Caco-2 (cell line): ENCODE results near the gene LACTBL1. TPM values are rescaled to one million over a fixed set of nuclear protein-coding genes. Genes with fewer than 3 reads are reported as not detected.

Source experiments
- BruUV-seq: library from RNA; stranded (reverse); fragments of 400-500 nt; replicated peaks from 2 replicates; lab custom pipeline; 2021; lab: Mats Ljungman, UMichigan
- CTCF ChIA-PET: fragments of 300-600 bp; sonication (Branson Sonifier 250); formaldehyde crosslinking; loops from one replicate; lab custom pipeline; 2022; ENCODE audit warnings: antibody characterized with exemption; lab: Charles Lee
- POLR2A ChIA-PET: fragments of 300-600 bp; sonication (Branson Sonifier 250); formaldehyde crosslinking; loops from one replicate; lab custom pipeline; 2022; ENCODE audit warnings: antibody characterized with exemption; lab: Charles Lee
- DNase-seq, 2 experiments: peaks; one replicate each; pipeline versions ENCODE4 v3.0.0 to v3.0.0-alpha.2; 2020 to 2022
- H3K27me3 ChIP-seq: replicated peaks from 2 replicates; pipeline ENCODE4 v1.6.0; 2011; ENCODE audit warnings: low read length; ENCODE audit not compliant: control insufficient read depth, insufficient read depth
- H3K36me3 ChIP-seq: 2 replicates; pipeline ENCODE4 v1.5.1; 2011; ENCODE audit warnings: low read length; ENCODE audit not compliant: control insufficient read depth, insufficient read depth
- H3K4me1 ChIP-seq: fragments of 250-450 bp; sonication (Bioruptor Pico); 2 replicates; pipeline ENCODE4 v1.5.1; 2020; ENCODE audit warnings: mild to moderate bottlenecking
- H3K4me3 ChIP-seq: 2 replicates; pipeline ENCODE4 v1.5.1; 2011; ENCODE audit warnings: low read depth, mild to moderate bottlenecking, control low read depth, low read length
- H3K9me3 ChIP-seq: fragments of 250-450 bp; sonication (Bioruptor Pico); 2 replicates; pipeline ENCODE4 v1.5.1; 2020; ENCODE audit warnings: mild to moderate bottlenecking, moderate library complexity
- H3K27ac Mint-ChIP-seq: one replicate; pipeline ENCODE4 v1.8.0; 2022; ENCODE audit warnings: mixed read lengths; ENCODE audit not compliant: unreplicated experiment
- H3K27me3 Mint-ChIP-seq: one replicate; pipeline ENCODE4 v1.8.0; 2022; ENCODE audit warnings: mixed read lengths; ENCODE audit not compliant: insufficient read depth, unreplicated experiment
- H3K36me3 Mint-ChIP-seq: one replicate; pipeline ENCODE4 v1.8.0; 2022; ENCODE audit warnings: mild to moderate bottlenecking, mixed read lengths; ENCODE audit not compliant: insufficient read depth, unreplicated experiment
- H3K4me1 Mint-ChIP-seq: one replicate; pipeline ENCODE4 v1.8.0; 2022; ENCODE audit warnings: low read depth, mixed read lengths; ENCODE audit not compliant: unreplicated experiment
- H3K4me3 Mint-ChIP-seq: one replicate; pipeline ENCODE4 v1.8.0; 2022; ENCODE audit warnings: mild to moderate bottlenecking, moderate library complexity, mixed read lengths; ENCODE audit not compliant: unreplicated experiment
- H3K9me3 Mint-ChIP-seq: one replicate; pipeline ENCODE4 v1.8.0; 2022; ENCODE audit warnings: mixed read lengths; ENCODE audit not compliant: unreplicated experiment
- intact Hi-C: fragments of 100-400 bp; cut with micrococcal nuclease; formaldehyde crosslinking; loops from one replicate; pipeline ENCODE4 v1.10.0; 2022; ENCODE audit not compliant: unreplicated experiment
- total RNA-seq: library from RNA; stranded (reverse); gene quantifications from 2 replicates; pipeline ENCODE4 v1.2.3, GENCODE V29; 2022
- TF ChIP-seq, protein P1 (sequence below), 2 experiments: fragments of 200-600 bp in 1 of 2; IDR thresholded peaks; 1 replicate in 1 of 2; 2 replicates in 1 of 2; pipeline versions ENCODE4 v1.5.1 to v1.8.0; 2011 to 2022; ENCODE audit warnings: antibody characterized with exemption in 1 of 2, control low read depth in 1 of 2, inconsistent platforms in 1 of 2, low read depth in 1 of 2, low read length in 1 of 2, mild to moderate bottlenecking in 1 of 2, moderate library complexity in 1 of 2; ENCODE audit not compliant: insufficient read depth in 1 of 2, severe bottlenecking in 1 of 2, unreplicated experiment in 1 of 2

Gene LACTBL1
- total RNA-seq, 1 experiment from 2014 or later = not detected

DNA sequence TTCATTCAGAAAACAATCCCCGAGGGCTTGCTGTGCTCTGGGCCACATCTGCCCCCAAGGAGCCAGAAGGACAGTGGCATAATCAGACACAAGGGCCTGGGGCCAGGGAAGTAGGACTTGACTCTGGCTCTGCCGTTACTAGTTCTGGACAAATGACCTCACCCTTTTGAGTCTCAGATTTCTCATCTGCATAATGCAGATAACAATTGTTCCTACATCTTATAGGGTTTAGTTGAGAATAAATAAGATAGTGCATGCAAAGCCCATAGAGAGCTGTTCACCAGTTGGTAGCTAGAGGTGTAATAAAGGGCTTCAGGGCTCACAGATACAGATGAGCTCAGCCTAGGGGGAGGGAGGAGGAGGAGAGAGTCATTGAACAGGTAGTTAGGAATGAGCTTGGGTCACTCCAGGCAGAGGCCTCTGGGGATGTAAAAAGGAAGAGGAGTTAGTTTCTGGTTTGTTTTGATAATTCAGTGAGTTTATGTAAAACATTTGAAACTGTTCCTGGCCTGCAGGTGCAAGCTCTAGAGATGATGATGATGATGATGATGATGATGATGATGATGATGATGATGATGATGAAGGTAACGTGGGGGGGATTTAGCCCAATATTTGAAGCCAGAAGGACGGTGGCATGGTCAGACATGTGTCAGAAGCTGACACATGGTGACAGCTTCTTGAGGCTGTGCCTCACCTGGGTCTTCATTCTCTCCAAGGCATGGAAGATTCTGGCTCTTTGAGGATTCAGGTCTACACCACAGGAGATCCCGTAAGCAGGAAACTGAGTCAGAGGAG, 858 bp downstream of the LACTBL1 start:
- BruUV-seq = no TSS peak
- ChIA-PET CTCF (no interaction called here), POLR2A (no interaction called here)
- intact Hi-C loops = no loop called here
- Mint-ChIP-seq H3K4me3 (no peak overlapping the region), H3K27me3 (peaks cover 12% of the 10 kb centered on the region), H3K9me3 (no peaks in the 10 kb centered on the region), H3K36me3 (no peaks in the 10 kb centered on the region), H3K27ac (no peak overlapping the region), H3K4me1 (peaks cover 7% of the 10 kb centered on the region)
- DNase-seq = no peak
- H3K36me3 ChIP-seq = no peaks in the 10 kb centered on the region
- no peaks in the 10 kb centered on the region for H3K27me3 ChIP-seq
- H3K4me3 ChIP-seq = no peak overlapping the region
- H3K9me3 ChIP-seq = no peaks in the 10 kb centered on the region
- TF ChIP-seq, protein P1, sequence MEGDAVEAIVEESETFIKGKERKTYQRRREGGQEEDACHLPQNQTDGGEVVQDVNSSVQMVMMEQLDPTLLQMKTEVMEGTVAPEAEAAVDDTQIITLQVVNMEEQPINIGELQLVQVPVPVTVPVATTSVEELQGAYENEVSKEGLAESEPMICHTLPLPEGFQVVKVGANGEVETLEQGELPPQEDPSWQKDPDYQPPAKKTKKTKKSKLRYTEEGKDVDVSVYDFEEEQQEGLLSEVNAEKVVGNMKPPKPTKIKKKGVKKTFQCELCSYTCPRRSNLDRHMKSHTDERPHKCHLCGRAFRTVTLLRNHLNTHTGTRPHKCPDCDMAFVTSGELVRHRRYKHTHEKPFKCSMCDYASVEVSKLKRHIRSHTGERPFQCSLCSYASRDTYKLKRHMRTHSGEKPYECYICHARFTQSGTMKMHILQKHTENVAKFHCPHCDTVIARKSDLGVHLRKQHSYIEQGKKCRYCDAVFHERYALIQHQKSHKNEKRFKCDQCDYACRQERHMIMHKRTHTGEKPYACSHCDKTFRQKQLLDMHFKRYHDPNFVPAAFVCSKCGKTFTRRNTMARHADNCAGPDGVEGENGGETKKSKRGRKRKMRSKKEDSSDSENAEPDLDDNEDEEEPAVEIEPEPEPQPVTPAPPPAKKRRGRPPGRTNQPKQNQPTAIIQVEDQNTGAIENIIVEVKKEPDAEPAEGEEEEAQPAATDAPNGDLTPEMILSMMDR (IDR thresholded peaks at IDR 0.05; ENCODE audit: insufficient read depth in 1 of 2, low read depth in 1 of 2, low read length in 1 of 2, severe bottlenecking in 1 of 2, unreplicated experiment in 1 of 2) = no peak
- no peaks in the 10 kb centered on the region for H3K4me1 ChIP-seq

DNA sequence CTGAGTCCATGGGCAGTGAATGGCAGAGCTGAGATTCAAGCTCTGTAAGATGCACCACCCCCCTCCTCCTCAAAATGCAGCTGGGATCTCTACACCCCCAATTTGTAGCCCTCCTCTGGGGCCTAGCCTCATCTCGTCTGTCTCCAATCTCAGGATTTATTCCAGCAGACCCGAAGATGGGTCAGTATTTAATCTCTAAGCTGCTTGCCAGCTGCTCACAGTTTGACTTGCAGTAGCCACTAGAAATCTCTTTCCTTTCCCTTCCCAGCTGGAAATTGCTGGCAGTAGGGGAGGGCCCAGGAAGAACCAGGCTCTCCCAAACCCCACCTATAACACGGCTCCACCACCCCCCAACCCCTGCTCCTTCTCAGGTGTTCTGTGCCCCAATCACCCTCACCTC, 1.5 kb downstream of the LACTBL1 start:
- no peaks in the 10 kb centered on the region for H3K27me3 ChIP-seq
- DNase-seq = no peak
- ChIA-PET POLR2A (no interaction called here), CTCF (no interaction called here)
- no peak overlapping the region for H3K4me3 ChIP-seq
- no peaks in the 10 kb centered on the region for H3K4me1 ChIP-seq
- Mint-ChIP-seq H3K36me3 (no peaks in the 10 kb centered on the region), H3K27me3 (peaks cover 9% of the 10 kb centered on the region), H3K4me1 (peaks cover under 1% of the 10 kb centered on the region), H3K9me3 (no peaks in the 10 kb centered on the region), H3K27ac (no peak overlapping the region), H3K4me3 (no peak overlapping the region)
- TF ChIP-seq, protein P1 (IDR thresholded peaks at IDR 0.05; ENCODE audit: insufficient read depth in 1 of 2, low read depth in 1 of 2, low read length in 1 of 2, severe bottlenecking in 1 of 2, unreplicated experiment in 1 of 2) = no peak
- no peaks in the 10 kb centered on the region for H3K36me3 ChIP-seq
- no TSS peak for BruUV-seq
- no peaks in the 10 kb centered on the region for H3K9me3 ChIP-seq
- intact Hi-C loops = no loop called here

DNA sequence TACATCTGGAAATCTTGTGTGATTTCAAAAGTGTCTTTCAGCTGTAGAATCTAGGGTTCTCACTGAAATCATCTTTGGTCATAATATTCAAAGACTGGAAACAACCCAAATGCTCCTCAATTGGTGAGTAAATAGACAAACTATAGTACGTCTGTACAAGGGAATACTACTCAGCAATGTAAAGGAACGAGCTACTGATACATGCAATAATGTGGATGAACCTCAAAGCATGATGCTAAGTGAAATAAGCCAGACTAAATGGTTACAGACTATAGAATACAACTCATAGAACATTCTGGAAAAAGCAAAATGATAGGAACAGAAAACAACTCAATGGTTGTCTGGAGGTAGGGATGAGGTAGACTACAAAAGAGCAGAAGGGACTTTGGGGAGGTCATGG, 2.6 kb downstream of the LACTBL1 start:
- ChIA-PET POLR2A (no interaction called here), CTCF (no interaction called here)
- Histone ChIP-seq H3K4me3 (no peak overlapping the region), H3K4me1 (no peaks in the 10 kb centered on the region), H3K9me3 (no peaks in the 10 kb centered on the region), H3K27me3 (no peaks in the 10 kb centered on the region), H3K36me3 (no peaks in the 10 kb centered on the region)
- intact Hi-C loops = no loop called here
- Mint-ChIP-seq H3K4me1 (no peaks in the 10 kb centered on the region), H3K27me3 (peaks cover 9% of the 10 kb centered on the region), H3K36me3 (no peaks in the 10 kb centered on the region), H3K4me3 (no peak overlapping the region), H3K27ac (no peak overlapping the region), H3K9me3 (no peaks in the 10 kb centered on the region)
- no peak for DNase-seq
- TF ChIP-seq, protein P1 (IDR thresholded peaks at IDR 0.05; ENCODE audit: insufficient read depth in 1 of 2, low read depth in 1 of 2, low read length in 1 of 2, severe bottlenecking in 1 of 2, unreplicated experiment in 1 of 2) = no peak
- BruUV-seq = no TSS peak
